ENCODE measurements around the gene BLOC1S4.

DNA sequence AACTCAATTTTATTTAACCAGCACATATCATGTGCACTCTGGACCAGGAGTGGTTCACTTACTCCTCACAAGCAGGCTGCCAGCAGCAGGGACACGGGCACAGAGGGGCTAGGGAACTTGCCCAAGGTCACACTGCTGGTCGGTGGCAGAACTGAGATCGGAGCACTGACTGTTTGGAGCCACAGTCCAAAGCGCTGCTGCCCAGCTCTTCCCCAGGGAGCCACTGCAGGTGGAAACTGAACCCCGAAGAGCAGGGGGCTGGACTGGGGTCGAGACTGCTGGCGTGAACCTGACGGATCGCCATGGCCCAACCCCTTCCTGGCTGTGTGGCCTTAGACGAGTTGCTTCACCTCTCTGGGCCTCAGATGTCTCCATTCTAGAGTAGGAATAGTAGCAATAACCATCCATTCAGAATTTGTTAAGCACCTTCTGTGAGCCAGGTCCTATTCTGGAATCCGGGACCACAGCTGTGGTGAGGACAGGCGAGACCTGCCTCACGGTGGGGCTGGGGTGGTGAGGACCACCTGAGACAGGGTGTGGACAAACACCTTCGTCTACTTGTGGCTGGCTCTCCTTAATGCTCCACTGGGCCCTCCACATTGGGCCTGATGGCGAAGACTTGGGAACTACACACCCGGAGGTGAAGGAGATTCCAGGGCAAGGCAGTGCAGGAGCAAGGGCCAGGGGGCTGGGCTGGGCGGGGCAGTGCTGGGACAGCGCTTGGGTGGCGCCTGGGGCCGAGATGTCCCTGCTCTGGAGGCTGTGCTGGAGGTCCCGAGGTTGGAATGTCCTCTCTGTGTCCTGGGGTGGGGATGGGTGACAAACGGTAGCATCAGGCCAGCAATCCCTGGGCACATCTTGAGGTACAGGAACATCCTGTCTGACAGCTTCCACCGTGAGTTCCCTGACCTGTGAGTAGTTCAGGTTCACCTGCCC is 34.6 kb downstream of the BLOC1S4 start:
- TF ChIP-seq, protein P1, sequence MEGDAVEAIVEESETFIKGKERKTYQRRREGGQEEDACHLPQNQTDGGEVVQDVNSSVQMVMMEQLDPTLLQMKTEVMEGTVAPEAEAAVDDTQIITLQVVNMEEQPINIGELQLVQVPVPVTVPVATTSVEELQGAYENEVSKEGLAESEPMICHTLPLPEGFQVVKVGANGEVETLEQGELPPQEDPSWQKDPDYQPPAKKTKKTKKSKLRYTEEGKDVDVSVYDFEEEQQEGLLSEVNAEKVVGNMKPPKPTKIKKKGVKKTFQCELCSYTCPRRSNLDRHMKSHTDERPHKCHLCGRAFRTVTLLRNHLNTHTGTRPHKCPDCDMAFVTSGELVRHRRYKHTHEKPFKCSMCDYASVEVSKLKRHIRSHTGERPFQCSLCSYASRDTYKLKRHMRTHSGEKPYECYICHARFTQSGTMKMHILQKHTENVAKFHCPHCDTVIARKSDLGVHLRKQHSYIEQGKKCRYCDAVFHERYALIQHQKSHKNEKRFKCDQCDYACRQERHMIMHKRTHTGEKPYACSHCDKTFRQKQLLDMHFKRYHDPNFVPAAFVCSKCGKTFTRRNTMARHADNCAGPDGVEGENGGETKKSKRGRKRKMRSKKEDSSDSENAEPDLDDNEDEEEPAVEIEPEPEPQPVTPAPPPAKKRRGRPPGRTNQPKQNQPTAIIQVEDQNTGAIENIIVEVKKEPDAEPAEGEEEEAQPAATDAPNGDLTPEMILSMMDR (conservative IDR thresholded peaks at IDR 0.05; ENCODE audit: low read depth, low read length): no peak
- TF ChIP-seq EZH2phosphoT487 (IDR thresholded peaks at IDR 0.05; ENCODE audit: borderline replicate concordance, low read length): no peak
- no peak for TF ChIP-seq EZH2 (IDR thresholded peaks at IDR 0.05; ENCODE audit: low read length, unreplicated experiment)
